HCT116 (cell line): ENCODE data around the gene ZSWIM3. TPM values are rescaled to one million over a fixed set of nuclear protein-coding genes. Genes with fewer than 3 reads are reported as not detected.
A peak's percentile ranks its signal among the peaks of the same experiment; 100 is the strongest.

Experiments used
- ATAC-seq: fragments of 200-7000 bp; cut with Tn5 transposase; 2 replicates; pipeline ENCODE4 v1.9.1; 2020; ENCODE audit warnings: mild to moderate bottlenecking, moderate library complexity
- BruUV-seq: library from RNA; stranded (reverse); fragments of 400-500 nt; replicated peaks from 2 replicates; lab custom pipeline; 2021; lab: Mats Ljungman, UMichigan
- CTCF ChIA-PET: fragments of 300-600 bp; sonication (Branson Sonifier 250); formaldehyde crosslinking; loops from one replicate; lab custom pipeline; 2021; ENCODE audit warnings: antibody characterized with exemption; lab: Charles Lee
- POLR2A ChIA-PET: fragments of 300-600, 350-600 bp; sonication (Branson Sonifier 250); formaldehyde crosslinking; loops from one replicate; lab custom pipeline; 2021; ENCODE audit warnings: antibody characterized with exemption; lab: Charles Lee
- RAD21 ChIA-PET, 2 experiments: fragments of 300-600 bp; sonication (Branson Sonifier 250); formaldehyde crosslinking; loops; one replicate each; lab custom pipeline; 2023; ENCODE audit warnings: low total read pairs in 2 of 2; ENCODE audit not compliant: uncharacterized antibody in 2 of 2, unreplicated experiment in 2 of 2, low non-redundant PET in 1 of 2; lab: Charles Lee
- DNase-seq: peaks from one replicate; pipeline ENCODE4 v3.0.0-alpha.2; 2010; ENCODE audit warnings: low read depth, low spot score
- H2AFZ ChIP-seq: fragments of 200-600 bp; shearing (Covaris generic), sonication (generic); 2 replicates; pipeline ENCODE4 v1.6.1; 2017; ENCODE audit warnings: low read depth, mixed run types, mixed read lengths, antibody characterized with exemption, low read length; ENCODE audit not compliant: poor library complexity, severe bottlenecking
- H3K27ac ChIP-seq: 2 replicates; pipeline ENCODE4 v1.5.1; 2012; ENCODE audit warnings: low read depth, low read length
- H3K27me3 ChIP-seq: fragments of 200-600 bp; sonication (generic); 2 replicates; pipeline ENCODE4 v1.6.1; 2016; ENCODE audit warnings: mixed run types, low read length, mixed read lengths; ENCODE audit not compliant: insufficient read depth
- H3K36me3 ChIP-seq, 2 experiments: fragments of 200-500 bp in 1 of 2; fragments of 200-600 bp in 1 of 2; sonication (Bioruptor generic) in 1 of 2; sonication (generic) in 1 of 2; 2 replicates each; pipeline versions ENCODE4 v1.5.1 to v1.6.1; 2014 to 2016; ENCODE audit warnings: low read length in 2 of 2, inconsistent platforms in 1 of 2, mixed read lengths in 1 of 2, mixed run types in 1 of 2; ENCODE audit not compliant: insufficient read depth in 2 of 2, control insufficient read depth in 1 of 2
- H3K4me1 ChIP-seq, 2 experiments: fragments of 200-600 bp in 1 of 2; sonication (generic) in 1 of 2; 2 replicates each; pipeline versions ENCODE4 v1.5.1 to v1.6.1; 2012 to 2017; ENCODE audit warnings: low read length in 2 of 2, inconsistent platforms in 1 of 2, mild to moderate bottlenecking in 1 of 2, mixed read lengths in 1 of 2, mixed run types in 1 of 2, moderate library complexity in 1 of 2; ENCODE audit not compliant: insufficient read depth in 2 of 2, control insufficient read depth in 1 of 2
- H3K4me2 ChIP-seq: fragments of 200-600 bp; sonication (generic); 2 replicates; pipeline ENCODE4 v1.6.1; 2017; ENCODE audit warnings: mixed run types, low read length, mixed read lengths
- H3K4me3 ChIP-seq, 2 experiments: fragments of 200-600 bp in 1 of 2; sonication (generic) in 1 of 2; replicated peaks in 1 of 2; 2 replicates each; pipeline ENCODE4 v1.5.1; 2011 to 2016; ENCODE audit warnings: low read length in 2 of 2, control low read depth in 1 of 2, low read depth in 1 of 2, mild to moderate bottlenecking in 1 of 2, mixed read lengths in 1 of 2, mixed run types in 1 of 2
- H3K79me2 ChIP-seq: fragments of 200-600 bp; sonication (generic); 2 replicates; pipeline ENCODE4 v1.6.1; 2017; ENCODE audit warnings: mild to moderate bottlenecking, mixed run types, low read length, moderate library complexity, mixed read lengths; ENCODE audit not compliant: insufficient read depth
- H3K9ac ChIP-seq: fragments of 200-600 bp; sonication (generic); 2 replicates; pipeline ENCODE4 v1.6.1; 2016; ENCODE audit warnings: low read length, mixed read lengths
- H3K9me2 ChIP-seq: fragments of 200-600 bp; sonication (generic), shearing (Covaris generic); 2 replicates; pipeline ENCODE4 v1.6.1; 2017; ENCODE audit warnings: mixed run types, mild to moderate bottlenecking, moderate library complexity; ENCODE audit not compliant: insufficient read depth
- H3K9me3 ChIP-seq, 2 experiments: fragments of 200-500 bp in 1 of 2; fragments of 200-600 bp in 1 of 2; sonication (Bioruptor generic) in 1 of 2; sonication (generic) in 1 of 2; 2 replicates each; pipeline ENCODE4 v1.6.1; 2014 to 2017; ENCODE audit warnings: low read length in 2 of 2, mixed read lengths in 2 of 2, inconsistent platforms in 1 of 2, low read depth in 1 of 2, mild to moderate bottlenecking in 1 of 2, mixed run types in 1 of 2, moderate library complexity in 1 of 2; ENCODE audit not compliant: control insufficient read depth in 1 of 2, insufficient read depth in 1 of 2
- H4K20me1 ChIP-seq: fragments of 200-600 bp; sonication (generic), shearing (Covaris generic); 2 replicates; pipeline ENCODE4 v1.6.1; 2017; ENCODE audit warnings: mixed run types, mild to moderate bottlenecking, moderate library complexity; ENCODE audit not compliant: insufficient read depth
- ATF3 ChIP-seq: IDR thresholded peaks from 2 replicates; pipeline ENCODE4 v1.6.1; 2012
- CTCF ChIP-seq, 3 experiments: fragments of 200-600 bp in 1 of 3; sonication (generic) in 1 of 3; IDR thresholded peaks in 2 of 3; conservative IDR thresholded peaks in 1 of 3; 2 replicates each; pipeline ENCODE4 v1.5.1; 2012 to 2017; ENCODE audit warnings: low read depth in 2 of 3, low read length in 2 of 3, antibody characterized with exemption in 1 of 3, borderline replicate concordance in 1 of 3, control low read depth in 1 of 3, mild to moderate bottlenecking in 1 of 3, mixed read lengths in 1 of 3, mixed run types in 1 of 3, moderate library complexity in 1 of 3; ENCODE audit not compliant: insufficient read depth in 1 of 3
- EGR1 ChIP-seq: IDR thresholded peaks from 2 replicates; pipeline ENCODE4 v1.6.1; 2012; ENCODE audit warnings: low read depth
- EZH2phosphoT487 ChIP-seq: fragments of 200-600 bp; IDR thresholded peaks from 2 replicates; pipeline ENCODE4 v1.6.1; 2018; ENCODE audit warnings: antibody characterized with exemption, borderline replicate concordance
- MAX ChIP-seq: IDR thresholded peaks from 2 replicates; pipeline ENCODE4 v1.6.1; 2012
- POLR2A ChIP-seq: IDR thresholded peaks from 2 replicates; pipeline ENCODE4 v1.7.0; 2011; ENCODE audit warnings: borderline replicate concordance; ENCODE audit not compliant: insufficient read depth, insufficient read length; ENCODE audit errors: extremely low read depth
- POLR2AphosphoS5 ChIP-seq: IDR thresholded peaks from 2 replicates; pipeline ENCODE4 v1.6.1; 2011; ENCODE audit warnings: mild to moderate bottlenecking, low read depth, low read length, moderate library complexity
- RAD21 ChIP-seq: IDR thresholded peaks from 2 replicates; pipeline ENCODE4 v1.6.1; 2012; ENCODE audit warnings: low read depth, mild to moderate bottlenecking
- REST ChIP-seq: IDR thresholded peaks from 2 replicates; pipeline ENCODE4 v1.6.1; 2012; ENCODE audit warnings: low read depth
- SIN3A ChIP-seq: IDR thresholded peaks from 2 replicates; pipeline ENCODE4 v1.6.1; 2012; ENCODE audit warnings: low read depth
- SRF ChIP-seq: IDR thresholded peaks from 2 replicates; pipeline ENCODE4 v1.6.1; 2012; ENCODE audit warnings: low read depth
- TCF7L2 ChIP-seq: IDR thresholded peaks from 2 replicates; pipeline ENCODE4 v1.7.0; 2011; ENCODE audit warnings: borderline replicate concordance, inconsistent platforms; ENCODE audit not compliant: insufficient read depth, insufficient read length; ENCODE audit errors: extremely low read depth
- YY1 ChIP-seq: IDR thresholded peaks from 2 replicates; pipeline ENCODE4 v1.6.1; 2011; ENCODE audit warnings: low read length, low read depth, moderate library complexity, mild to moderate bottlenecking; ENCODE audit not compliant: insufficient replicate concordance; ENCODE audit errors: extremely low read depth
- ZBTB33 ChIP-seq: IDR thresholded peaks from 2 replicates; pipeline ENCODE4 v1.6.1; 2011; ENCODE audit warnings: mild to moderate bottlenecking, low read length, moderate library complexity; ENCODE audit not compliant: insufficient replicate concordance; ENCODE audit errors: extremely low read depth
- ZNF274 ChIP-seq: fragments of 200-500 bp; sonication (Bioruptor generic); IDR thresholded peaks from 2 replicates; pipeline ENCODE4 v1.6.1; 2014; ENCODE audit warnings: mild to moderate bottlenecking, low read depth, low read length, inconsistent platforms
- intact Hi-C: fragments of 100-400 bp; cut with micrococcal nuclease; formaldehyde crosslinking; loops from 2 replicates; pipeline ENCODE4 v1.10.0; 2022
- total RNA-seq: library from RNA; stranded (reverse); gene quantifications from one replicate; pipeline ENCODE4 v1.2.1, GENCODE V29; 2021; ENCODE audit not compliant: unreplicated experiment

The ZSWIM3 gene
- total RNA-seq, 1 experiment from 2014 or later = 1.8 TPM

- Histone ChIP-seq H3K9me2 (no peaks in the 10 kb centered on the region), H3K4me1 (peaks cover 9 to 22% of the 10 kb centered on the region in 2 experiments; a peak in 3 of 4 replicates), H3K27me3 (no peaks in the 10 kb centered on the region), H3K27ac (no peak overlapping the region), H3K9me3 (no peaks in the 10 kb centered on the region), H3K9ac (no peak overlapping the region), H3K36me3 (no peaks in the 10 kb centered on the region), H3K4me2 (no peak overlapping the region), H3K4me3 (no peak overlapping the region), H3K79me2 (no peaks in the 10 kb centered on the region), H2AFZ (no peak overlapping the region), H4K20me1 (no peaks in the 10 kb centered on the region)
- no TSS peak for BruUV-seq
- ATAC-seq (peak; percentile 82), DNase-seq (no peak)
- intact Hi-C loops = loop anchor here (2.0 kb wide), 1 partner anchor 139 kb away; no protein-coding TSS in a partner anchor
- RAD21 ChIA-PET = interaction anchor here in 1 of 2 experiments (0.6 to 0.7 kb wide), 2 partner anchors 39 to 139 kb away, joined by 3 read pairs; no protein-coding TSS in a partner anchor
- POLR2A ChIA-PET = no interaction called here
- TF ChIP-seq EGR1 = no peak
- no peak for TF ChIP-seq EZH2phosphoT487
- no peak for TF ChIP-seq ATF3
- peak; percentile 68 for TF ChIP-seq RAD21
- no peak for TF ChIP-seq SIN3A
- no peak for TF ChIP-seq REST
- peak; percentile 31 to 61 (median 61); a peak in 4 of 6 replicates for TF ChIP-seq CTCF (IDR thresholded peaks at IDR 0.05 in 2 of 3, conservative IDR thresholded peaks at IDR 0.05 in 1 of 3; ENCODE audit: borderline replicate concordance in 1 of 3, insufficient read depth in 1 of 3, low read depth in 2 of 3, low read length in 2 of 3)
- TF ChIP-seq SRF = no peak
- no peak for TF ChIP-seq YY1
- peak; percentile 42 for TF ChIP-seq TCF7L2
- no peak for TF ChIP-seq ZNF274
- no peak for TF ChIP-seq POLR2AphosphoS5
- no peak for TF ChIP-seq POLR2A
- TF ChIP-seq MAX = no peak
- TF ChIP-seq ZBTB33 = no peak
- CTCF ChIA-PET = interaction anchor here (1.5 to 1.9 kb wide), 2 partner anchors 110 to 137 kb away, joined by 6 read pairs; partner anchors contain the start of gene PCIF1
These were observed 33.2 kb upstream of the ZSWIM3 start for GRCh38 chr20:45823949-45824835.
